ENCODE measurements around the gene CDAN1. TPM values are rescaled to one million over a fixed set of nuclear protein-coding genes. Genes with fewer than 3 reads are reported as not detected.

The CDAN1 gene
- total RNA-seq, 2 experiments from 2014 or later: 20.9 to 21.0 TPM

GRCh38 chr15:42721916-42722315 is 15.0 kb downstream of the CDAN1 start:
- Mint-ChIP-seq H3K4me1 (ENCODE audit: low read depth) (no peaks in the 10 kb centered on the region), H3K9me3 (no peaks in the 10 kb centered on the region), H3K27me3 (no peaks in the 10 kb centered on the region), H3K36me3 (peaks cover 6% of the 10 kb centered on the region), H3K27ac (no peak overlapping the region), H3K4me3 (no peak overlapping the region)
- POLR2A ChIA-PET: no interaction called here
- intact Hi-C loops (cut with micrococcal nuclease): no loop called here
- DNase-seq: no peak
- CTCF ChIA-PET: no interaction called here

- H3K36me3 Mint-ChIP-seq: peaks cover 6% of the 10 kb centered on the region
- H3K27me3 Mint-ChIP-seq: no peaks in the 10 kb centered on the region
- POLR2A ChIA-PET: no interaction called here
- DNase-seq: no peak
- intact Hi-C loops (cut with micrococcal nuclease): no loop called here
- no peaks in the 10 kb centered on the region for H3K9me3 Mint-ChIP-seq
- H3K27ac Mint-ChIP-seq: no peak overlapping the region
- H3K4me3 Mint-ChIP-seq: no peak overlapping the region
- H3K4me1 Mint-ChIP-seq (ENCODE audit: low read depth): no peaks in the 10 kb centered on the region
- CTCF ChIA-PET: no interaction called here
Measured at GRCh38 chr15:42721016-42721415, 15.9 kb downstream of the CDAN1 start.

GRCh38 chr15:42720071-42720470 is 16.9 kb downstream of the CDAN1 start:
- intact Hi-C loops (cut with micrococcal nuclease): no loop called here
- DNase-seq: no peak
- CTCF ChIA-PET: no interaction called here
- Mint-ChIP-seq H3K4me1 (ENCODE audit: low read depth) (no peaks in the 10 kb centered on the region), H3K27me3 (no peaks in the 10 kb centered on the region), H3K36me3 (peaks cover 3% of the 10 kb centered on the region), H3K27ac (no peak overlapping the region), H3K4me3 (no peak overlapping the region), H3K9me3 (no peaks in the 10 kb centered on the region)
- POLR2A ChIA-PET: no interaction called here

GRCh38 chr15:42719043-42719442 is 17.9 kb downstream of the CDAN1 start:
- H3K36me3 Mint-ChIP-seq: peaks cover 3% of the 10 kb centered on the region
- H3K4me3 Mint-ChIP-seq: no peak overlapping the region
- H3K27ac Mint-ChIP-seq: no peak overlapping the region
- no peaks in the 10 kb centered on the region for H3K4me1 Mint-ChIP-seq (ENCODE audit: low read depth)
- no peaks in the 10 kb centered on the region for H3K27me3 Mint-ChIP-seq
- H3K9me3 Mint-ChIP-seq: no peaks in the 10 kb centered on the region
- POLR2A ChIA-PET: interaction anchor here (0.8 kb wide), 1 partner anchor 223 kb away, joined by 3 read pairs; no protein-coding TSS in a partner anchor
- DNase-seq: no peak
- intact Hi-C loops (cut with micrococcal nuclease): no loop called here
- CTCF ChIA-PET: interaction anchor here (1.0 kb wide), 1 partner anchor 207 kb away, joined by 3 read pairs; no protein-coding TSS in a partner anchor

- ChIA-PET POLR2A (no interaction called here), CTCF (no interaction called here)
- H3K36me3 Mint-ChIP-seq: peaks cover 3% of the 10 kb centered on the region
- intact Hi-C loops (cut with micrococcal nuclease): no loop called here
- H3K4me3 Mint-ChIP-seq: no peak overlapping the region
- no peaks in the 10 kb centered on the region for H3K27me3 Mint-ChIP-seq
- H3K4me1 Mint-ChIP-seq (ENCODE audit: low read depth): no peaks in the 10 kb centered on the region
- H3K27ac Mint-ChIP-seq: no peak overlapping the region
- no peaks in the 10 kb centered on the region for H3K9me3 Mint-ChIP-seq
- DNase-seq: no peak
Measured at GRCh38 chr15:42716626-42717025, 20.3 kb downstream of the CDAN1 start.

GRCh38 chr15:42716125-42716524 is 20.8 kb downstream of the CDAN1 start:
- ChIA-PET CTCF (interaction anchor here (0.9 kb wide), 1 partner anchor 11 kb away, joined by 3 read pairs; no protein-coding TSS in a partner anchor), POLR2A (no interaction called here)
- peaks cover 3% of the 10 kb centered on the region for H3K36me3 Mint-ChIP-seq
- intact Hi-C loops (cut with micrococcal nuclease): no loop called here
- H3K4me3 Mint-ChIP-seq: no peak overlapping the region
- H3K27me3 Mint-ChIP-seq: no peaks in the 10 kb centered on the region
- no peak for DNase-seq
- H3K9me3 Mint-ChIP-seq: no peaks in the 10 kb centered on the region
- H3K4me1 Mint-ChIP-seq (ENCODE audit: low read depth): no peaks in the 10 kb centered on the region
- H3K27ac Mint-ChIP-seq: no peak overlapping the region

GRCh38 chr15:42712584-42712983 is 24.3 kb downstream of the CDAN1 start:
- intact Hi-C loops (cut with micrococcal nuclease): no loop called here
- DNase-seq: no peak
- CTCF ChIA-PET: interaction anchor here (0.8 kb wide), 1 partner anchor 9 kb away, joined by 3 read pairs; no protein-coding TSS in a partner anchor
- H3K4me3 Mint-ChIP-seq: no peak overlapping the region
- H3K27me3 Mint-ChIP-seq: no peaks in the 10 kb centered on the region
- H3K36me3 Mint-ChIP-seq: no peaks in the 10 kb centered on the region
- no peaks in the 10 kb centered on the region for H3K9me3 Mint-ChIP-seq
- POLR2A ChIA-PET: no interaction called here
- H3K4me1 Mint-ChIP-seq (ENCODE audit: low read depth): no peaks in the 10 kb centered on the region
- H3K27ac Mint-ChIP-seq: no peak overlapping the region

- H3K36me3 Mint-ChIP-seq: no peaks in the 10 kb centered on the region
- no peaks in the 10 kb centered on the region for H3K9me3 Mint-ChIP-seq
- ChIA-PET CTCF (interaction anchor here (1.3 kb wide), 1 partner anchor 215 kb away, joined by 3 read pairs; no protein-coding TSS in a partner anchor), POLR2A (no interaction called here)
- no peaks in the 10 kb centered on the region for H3K27me3 Mint-ChIP-seq
- no peak overlapping the region for H3K4me3 Mint-ChIP-seq
- no peaks in the 10 kb centered on the region for H3K4me1 Mint-ChIP-seq (ENCODE audit: low read depth)
- intact Hi-C loops (cut with micrococcal nuclease): no loop called here
- no peak for DNase-seq
- no peak overlapping the region for H3K27ac Mint-ChIP-seq
Measured at GRCh38 chr15:42711746-42712145, 25.2 kb downstream of the CDAN1 start.

GRCh38 chr15:42710662-42711061 is 26.3 kb downstream of the CDAN1 start:
- intact Hi-C loops (cut with micrococcal nuclease): no loop called here
- Mint-ChIP-seq H3K4me3 (no peak overlapping the region), H3K27ac (no peak overlapping the region), H3K9me3 (no peaks in the 10 kb centered on the region), H3K4me1 (ENCODE audit: low read depth) (no peaks in the 10 kb centered on the region), H3K27me3 (no peaks in the 10 kb centered on the region), H3K36me3 (no peaks in the 10 kb centered on the region)
- CTCF ChIA-PET: no interaction called here
- DNase-seq: no peak
- POLR2A ChIA-PET: no interaction called here

GRCh38 chr15:42707873-42708544 is 28.9 kb downstream of the CDAN1 start:
- ChIA-PET POLR2A (no interaction called here), CTCF (interaction anchor here (1.4 kb wide), 1 partner anchor 218 kb away, joined by 6 read pairs; no protein-coding TSS in a partner anchor)
- Mint-ChIP-seq H3K27me3 (no peaks in the 10 kb centered on the region), H3K36me3 (peaks cover 3% of the 10 kb centered on the region), H3K4me3 (no peak overlapping the region), H3K9me3 (no peaks in the 10 kb centered on the region), H3K4me1 (ENCODE audit: low read depth) (no peaks in the 10 kb centered on the region), H3K27ac (no peak overlapping the region)
- intact Hi-C loops (cut with micrococcal nuclease): loop anchor here (1.0 kb wide), 1 partner anchor 218 kb away; no protein-coding TSS in a partner anchor
- no peak for DNase-seq

GRCh38 chr15:42707068-42707467 is 29.9 kb downstream of the CDAN1 start:
- ChIA-PET POLR2A (no interaction called here), CTCF (interaction anchor here (4.9 kb wide), 1 partner anchor 220 kb away, joined by 57 read pairs; no protein-coding TSS in a partner anchor)
- no peak overlapping the region for H3K4me3 Mint-ChIP-seq
- intact Hi-C loops (cut with micrococcal nuclease): no loop called here
- H3K36me3 Mint-ChIP-seq: peaks cover 3% of the 10 kb centered on the region
- H3K27ac Mint-ChIP-seq: no peak overlapping the region
- DNase-seq: no peak
- no peaks in the 10 kb centered on the region for H3K4me1 Mint-ChIP-seq (ENCODE audit: low read depth)
- H3K27me3 Mint-ChIP-seq: no peaks in the 10 kb centered on the region
- H3K9me3 Mint-ChIP-seq: no peaks in the 10 kb centered on the region

GRCh38 chr15:42705336-42705735 is 31.6 kb downstream of the CDAN1 start:
- H3K27ac Mint-ChIP-seq: no peak overlapping the region

GRCh38 chr15:42704492-42704926 is 32.4 kb downstream of the CDAN1 start:
- intact Hi-C loops (cut with micrococcal nuclease): loop anchor here (1.0 to 5.0 kb wide), 3 partner anchors 222 to 583 kb away; no protein-coding TSS in a partner anchor
- POLR2A ChIA-PET: no interaction called here

More at GRCh38 chr15:42705336-42705735, 31.6 kb downstream of the CDAN1 start:
- DNase-seq: no peak
- ChIA-PET POLR2A (no interaction called here), CTCF (interaction anchor here (1.0 to 4.9 kb wide), 7 partner anchors 10 to 499 kb away, joined by 3 to 57 read pairs (median 4); no protein-coding TSS in a partner anchor)
- no peaks in the 10 kb centered on the region for H3K9me3 Mint-ChIP-seq
- intact Hi-C loops (cut with micrococcal nuclease): loop anchor here (2.0 kb wide), 1 partner anchor 499 kb away; no protein-coding TSS in a partner anchor
- H3K4me1 Mint-ChIP-seq (ENCODE audit: low read depth): no peaks in the 10 kb centered on the region
- no peak overlapping the region for H3K4me3 Mint-ChIP-seq
- peaks cover 5% of the 10 kb centered on the region for H3K36me3 Mint-ChIP-seq
- H3K27me3 Mint-ChIP-seq: no peaks in the 10 kb centered on the region

More at GRCh38 chr15:42704492-42704926, 32.4 kb downstream of the CDAN1 start:
- CTCF ChIA-PET: interaction anchor here (1.2 to 4.9 kb wide), 5 partner anchors 8 to 223 kb away, joined by 3 to 57 read pairs (median 4); no protein-coding TSS in a partner anchor
- Mint-ChIP-seq H3K4me3 (no peak overlapping the region), H3K36me3 (peaks cover 5% of the 10 kb centered on the region), H3K27me3 (no peaks in the 10 kb centered on the region), H3K9me3 (no peaks in the 10 kb centered on the region), H3K4me1 (ENCODE audit: low read depth) (no peaks in the 10 kb centered on the region), H3K27ac (no peak overlapping the region)
- DNase-seq: peak; percentile 73
